ENCODE results near the gene NOS1.
"Not testable (repeated sequence)": the region's sequence is repeated elsewhere in the genome, so short reads cannot be mapped to it uniquely, and the experiment has no call there.

The NOS1 gene

DNA sequence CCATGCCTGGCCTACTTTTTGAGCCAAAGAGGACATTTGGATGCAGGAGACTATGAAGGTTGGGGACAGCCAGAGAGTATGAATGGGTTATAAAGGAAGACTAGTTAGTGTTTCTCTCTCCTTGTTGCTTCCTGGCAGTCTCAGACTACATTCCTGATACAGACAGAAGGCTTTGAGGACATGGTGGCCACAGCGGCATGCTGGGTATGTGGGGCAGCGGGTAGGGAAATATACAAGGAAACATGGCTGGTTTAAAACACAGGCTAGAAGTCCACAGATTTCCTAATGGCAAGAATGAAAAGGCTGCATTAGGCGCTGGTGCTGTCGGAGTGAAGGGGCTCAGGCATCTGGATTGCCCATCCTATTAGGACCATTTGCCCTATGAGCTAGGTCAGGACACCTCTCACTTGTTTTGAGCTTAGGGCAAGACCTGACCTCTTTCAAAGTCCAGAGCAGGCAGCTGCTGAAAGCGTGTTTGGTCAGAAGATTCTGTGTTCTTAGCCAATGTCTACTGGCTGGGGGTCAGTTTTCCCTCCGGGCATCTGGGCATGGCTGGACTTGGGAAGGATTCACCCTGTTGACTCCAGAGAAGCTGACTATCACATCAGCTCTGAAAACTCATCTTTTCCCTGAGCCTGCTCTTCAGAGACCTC is 151.0 kb downstream of the NOS1 start:
- no peak for DNase-seq (ENCODE audit: low read depth, low spot score)

DNA sequence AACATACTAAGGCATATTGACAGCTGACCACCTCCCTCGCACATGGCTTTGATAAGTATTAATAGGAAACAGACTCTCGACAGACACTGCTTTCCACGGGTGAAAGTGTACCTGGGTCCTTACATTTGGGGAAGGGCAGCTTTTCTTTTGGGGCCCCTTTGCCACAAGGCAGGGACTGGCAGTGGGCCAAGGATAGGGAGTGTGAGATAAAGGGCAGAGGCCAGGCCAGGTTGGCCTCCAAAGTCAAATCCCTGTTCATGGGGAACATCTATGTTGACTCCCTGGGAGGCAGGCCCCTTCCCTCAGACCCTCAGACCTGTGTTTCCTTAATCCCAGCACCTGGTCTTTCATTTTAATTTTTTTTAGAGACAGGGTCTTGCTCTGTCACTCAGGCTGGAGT is 151.8 kb downstream of the NOS1 start:
- no peak for DNase-seq (ENCODE audit: low read depth, low spot score)

DNA sequence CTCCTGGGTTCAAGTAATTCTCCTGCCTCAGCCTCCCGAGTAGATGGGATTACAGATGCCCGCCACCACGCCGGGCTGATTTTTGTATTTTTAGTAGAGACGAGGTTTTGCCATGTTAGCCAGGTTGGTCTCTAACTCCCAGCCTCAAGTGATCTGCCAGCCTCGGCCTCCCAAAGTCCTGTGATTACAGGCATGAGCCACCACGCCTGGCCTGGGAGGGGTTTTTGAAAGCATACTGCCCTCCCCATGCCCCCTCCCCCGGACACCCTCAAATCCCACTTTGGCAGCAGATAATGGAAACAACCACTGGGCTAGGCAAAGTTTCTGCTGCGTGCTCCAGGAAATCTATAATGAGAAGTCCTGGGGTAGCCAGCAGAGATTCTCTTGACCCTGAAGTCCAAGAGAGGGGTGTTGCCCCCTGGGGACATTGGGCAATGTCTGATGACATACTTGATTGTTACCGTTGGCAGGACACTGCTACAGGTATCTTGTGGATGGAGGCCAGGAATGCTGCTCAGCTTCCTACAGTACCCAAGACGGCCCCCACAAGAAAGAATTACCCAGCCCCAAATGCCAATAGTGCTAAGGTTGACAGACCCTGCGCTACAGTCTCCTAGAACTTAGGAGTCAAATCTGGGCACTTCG is 152.5 kb downstream of the NOS1 start:
- DNase-seq (ENCODE audit: low read depth, low spot score), result no peak

DNA sequence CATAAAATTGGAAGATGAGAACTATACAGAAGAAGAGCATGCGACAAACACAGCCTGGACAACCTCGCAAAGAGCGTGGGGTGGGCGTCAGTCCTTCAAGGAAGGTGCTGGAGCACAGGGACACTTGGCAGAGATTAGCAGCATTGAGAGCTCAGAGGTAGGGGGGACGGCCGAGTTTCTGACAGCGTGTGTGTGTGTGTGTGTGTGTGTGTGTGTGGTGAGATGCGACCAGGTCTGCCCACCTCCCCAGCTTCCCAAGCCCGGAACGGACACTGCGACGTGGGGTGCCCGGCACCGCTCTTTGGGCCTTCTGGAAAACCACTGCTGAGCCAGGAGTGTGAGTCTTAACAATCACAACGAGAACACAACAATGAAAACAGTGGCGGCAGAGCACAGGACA is 153.2 kb downstream of the NOS1 start:
- DNase-seq (ENCODE audit: low read depth, low spot score), result no peak

DNA sequence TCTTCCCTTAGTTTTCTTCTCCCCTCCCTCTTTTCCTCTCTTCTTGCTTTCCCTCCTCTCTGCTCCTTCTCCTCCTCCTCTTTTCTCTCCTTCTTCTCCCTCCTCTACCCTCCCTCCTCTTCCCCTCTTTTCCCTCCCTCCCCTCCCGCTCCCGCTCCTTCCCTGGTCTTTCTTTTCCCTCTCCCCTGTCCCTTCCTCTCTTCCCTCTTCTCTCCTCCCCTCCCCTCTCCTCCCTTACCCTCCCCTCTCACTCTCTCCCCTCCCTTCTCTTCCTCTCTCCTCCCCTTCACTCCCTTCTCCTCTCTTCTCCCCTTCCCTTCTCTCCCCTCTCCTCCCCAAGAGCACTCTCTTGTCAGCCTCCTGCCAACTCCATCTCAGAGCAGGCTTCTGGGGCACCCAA is 153.8 kb downstream of the NOS1 start:
- no peak for DNase-seq (ENCODE audit: low read depth, low spot score)

DNA sequence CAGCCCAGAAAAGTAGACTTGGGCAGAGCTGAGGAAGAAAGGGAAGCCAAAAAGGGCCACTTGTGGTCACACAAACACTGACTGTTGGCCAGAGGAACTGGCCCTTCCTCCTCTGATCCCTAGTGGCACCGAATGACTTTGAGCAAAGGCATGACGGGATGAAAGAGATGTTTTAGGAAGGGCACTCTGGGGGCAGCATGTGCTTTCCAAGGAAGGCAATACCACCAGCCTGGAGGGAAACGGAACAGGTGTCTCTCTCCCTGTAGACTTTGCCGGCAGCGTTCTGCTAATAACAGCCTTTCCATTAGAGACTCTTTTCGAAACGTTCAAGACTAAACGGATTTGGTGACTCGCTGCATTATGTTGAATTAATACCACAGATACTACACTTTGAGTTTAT is 158.9 kb downstream of the NOS1 start:
- no peak for DNase-seq (ENCODE audit: low read depth, low spot score)

DNA sequence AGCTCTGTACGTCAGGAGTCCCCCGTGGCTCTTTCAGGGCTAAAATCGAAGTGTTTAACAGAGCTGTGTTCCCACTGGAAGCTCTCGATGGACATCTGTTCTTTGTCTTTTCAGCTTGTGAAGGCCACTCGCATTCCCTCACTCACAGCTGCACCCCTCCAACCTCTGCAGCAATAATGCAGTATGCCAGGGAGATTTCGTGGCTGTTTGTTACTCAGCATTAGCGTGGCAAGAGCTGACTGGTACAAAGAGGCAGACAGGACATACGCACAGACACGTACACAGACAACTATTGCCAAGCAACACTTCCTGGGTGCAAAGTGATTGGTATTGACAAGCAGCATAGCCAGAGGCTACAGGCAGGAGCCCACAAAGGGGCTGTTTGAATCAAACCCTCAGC is 159.4 kb downstream of the NOS1 start:
- DNase-seq (ENCODE audit: low read depth, low spot score), result no peak

DNA sequence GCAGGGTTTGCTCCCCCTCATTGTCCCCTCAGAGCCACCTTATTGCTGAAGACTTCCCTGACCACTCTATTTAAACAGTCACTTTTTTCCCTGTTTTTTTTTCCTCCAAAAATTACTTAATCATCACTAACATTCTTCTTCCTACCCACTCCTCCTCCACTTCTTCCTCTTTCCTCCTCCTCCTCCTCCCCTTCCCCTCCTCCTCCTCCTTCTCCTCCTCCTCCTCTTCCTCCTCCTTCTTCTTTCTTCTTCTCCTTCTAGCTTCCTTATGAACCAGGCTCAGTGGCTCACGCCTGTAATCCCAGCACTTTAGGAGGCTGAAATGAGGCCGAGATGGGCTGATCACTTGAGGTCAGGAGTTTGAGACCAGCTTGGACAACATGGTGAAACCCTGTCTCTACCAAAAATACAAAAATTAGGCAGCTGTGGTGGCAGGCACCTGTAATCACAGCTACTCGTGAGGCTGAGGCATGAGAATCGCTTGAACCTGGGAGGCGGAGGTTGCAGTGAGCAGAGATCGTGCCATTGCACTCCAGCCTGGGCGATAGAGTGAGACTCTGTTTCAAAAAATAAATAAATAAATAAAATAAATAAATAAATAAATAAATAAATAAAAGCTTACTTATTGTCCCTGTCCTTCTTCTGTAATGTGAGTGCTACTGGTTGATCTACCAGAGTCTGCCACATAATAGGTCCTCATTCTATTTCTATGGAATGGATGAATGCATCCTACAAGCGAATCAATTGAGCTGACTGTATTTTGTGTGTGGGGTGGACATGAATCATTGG is 161.3 kb downstream of the NOS1 start:
- not testable (repeated sequence) for DNase-seq (ENCODE audit: low read depth, low spot score)

DNA sequence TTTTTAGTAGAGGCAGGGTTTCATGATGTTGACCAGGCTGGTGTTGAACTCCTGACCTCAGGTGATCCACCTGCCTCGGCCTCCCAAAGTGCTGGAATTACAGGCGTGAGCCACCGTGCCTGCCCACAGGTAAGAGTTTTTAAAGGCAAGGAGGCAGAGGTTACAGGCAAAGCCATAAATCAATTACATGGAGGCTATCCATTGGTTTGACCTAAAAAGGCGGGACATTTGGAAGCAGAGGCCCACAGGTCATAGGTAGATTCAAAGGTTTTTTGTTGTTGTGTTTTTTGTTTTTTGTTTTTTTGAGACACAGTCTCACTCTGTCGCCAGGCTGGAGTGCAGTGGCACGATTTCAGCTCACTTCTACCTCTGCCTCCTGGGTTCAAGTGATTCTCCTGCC is 165.1 kb downstream of the NOS1 start:
- not testable (repeated sequence) for DNase-seq (ENCODE audit: low read depth, low spot score)

DNA sequence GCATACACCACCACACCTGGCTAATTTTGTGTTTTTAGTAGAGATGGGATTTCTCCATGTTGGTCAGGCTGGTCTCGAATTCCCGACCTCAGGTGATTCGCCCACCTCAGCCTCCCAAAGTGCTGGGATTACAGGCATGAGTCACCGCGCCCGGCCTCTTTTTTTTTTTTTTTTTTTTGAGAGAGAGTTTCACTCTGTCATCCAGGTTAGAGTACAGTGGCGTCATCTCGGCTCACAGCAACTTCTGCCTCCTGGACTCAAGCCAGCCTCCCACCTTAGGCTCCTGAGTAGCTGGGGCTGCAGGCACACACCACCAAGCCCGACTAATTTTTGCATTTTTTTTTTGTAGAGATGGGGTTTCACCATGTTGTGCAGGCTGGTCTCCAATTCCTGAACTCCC is 166.4 kb downstream of the NOS1 start:
- not testable (repeated sequence) for DNase-seq (ENCODE audit: low read depth, low spot score)

DNA sequence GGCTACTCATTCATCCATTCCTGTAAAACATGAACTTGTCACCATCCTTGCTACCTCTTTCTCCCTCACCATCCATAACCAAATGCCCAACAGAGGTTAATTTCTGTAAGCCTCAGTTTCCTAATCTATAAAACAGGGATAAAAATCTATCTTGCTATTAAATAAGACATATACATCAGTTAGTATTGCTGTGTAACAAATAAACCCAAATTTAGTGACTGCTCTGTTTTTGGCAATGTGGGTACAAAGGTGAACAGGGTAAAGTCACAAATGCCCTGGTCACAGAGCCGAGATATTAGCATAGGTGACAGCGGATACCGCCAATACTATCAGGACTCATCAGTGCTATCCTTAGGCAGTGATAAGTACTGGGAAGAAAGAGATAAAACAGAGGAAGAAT is 167.5 kb downstream of the NOS1 start:
- no peak for DNase-seq (ENCODE audit: low read depth, low spot score)

DNA sequence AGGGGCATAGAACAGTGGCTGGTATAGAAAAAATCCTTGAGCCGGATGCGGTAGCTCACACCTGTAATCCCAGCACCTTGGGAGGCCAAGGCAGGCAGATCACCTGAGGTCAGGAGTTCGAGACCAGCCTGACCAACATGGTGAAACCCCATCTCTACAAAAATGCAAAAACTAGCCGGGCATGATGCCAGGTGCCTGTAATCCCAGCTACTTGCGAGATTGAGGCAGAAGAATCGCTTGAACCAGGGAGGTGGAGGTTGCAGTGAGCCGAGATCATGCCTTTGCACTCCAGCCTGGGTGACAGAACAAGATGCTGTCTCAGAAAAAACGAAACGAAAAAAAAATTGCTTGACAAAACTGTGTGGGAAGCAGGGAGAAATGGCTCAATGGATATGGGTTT is 168.8 kb downstream of the NOS1 start:
- DNase-seq (ENCODE audit: low read depth, low spot score), result not testable (repeated sequence)

DNA sequence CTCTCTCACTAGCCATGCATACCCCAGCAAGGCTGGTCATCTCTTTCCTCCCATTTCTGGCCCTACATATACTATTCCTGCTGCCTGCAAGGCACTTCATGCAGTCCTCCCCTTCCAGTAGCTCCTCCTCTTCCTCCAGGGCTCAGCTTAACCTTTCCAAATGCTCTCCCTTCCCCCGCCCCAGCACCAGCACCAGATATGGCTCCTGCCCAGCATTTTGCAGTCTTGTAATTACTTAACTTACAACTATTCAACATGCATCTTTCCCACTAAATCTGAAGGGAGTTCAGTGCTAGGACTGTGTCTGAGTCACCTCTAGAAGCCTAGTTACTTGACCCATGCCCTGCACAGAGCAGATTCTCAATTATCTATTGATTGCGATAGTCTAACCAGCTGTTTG is 169.4 kb downstream of the NOS1 start:
- DNase-seq (ENCODE audit: low read depth, low spot score), result no peak

DNA sequence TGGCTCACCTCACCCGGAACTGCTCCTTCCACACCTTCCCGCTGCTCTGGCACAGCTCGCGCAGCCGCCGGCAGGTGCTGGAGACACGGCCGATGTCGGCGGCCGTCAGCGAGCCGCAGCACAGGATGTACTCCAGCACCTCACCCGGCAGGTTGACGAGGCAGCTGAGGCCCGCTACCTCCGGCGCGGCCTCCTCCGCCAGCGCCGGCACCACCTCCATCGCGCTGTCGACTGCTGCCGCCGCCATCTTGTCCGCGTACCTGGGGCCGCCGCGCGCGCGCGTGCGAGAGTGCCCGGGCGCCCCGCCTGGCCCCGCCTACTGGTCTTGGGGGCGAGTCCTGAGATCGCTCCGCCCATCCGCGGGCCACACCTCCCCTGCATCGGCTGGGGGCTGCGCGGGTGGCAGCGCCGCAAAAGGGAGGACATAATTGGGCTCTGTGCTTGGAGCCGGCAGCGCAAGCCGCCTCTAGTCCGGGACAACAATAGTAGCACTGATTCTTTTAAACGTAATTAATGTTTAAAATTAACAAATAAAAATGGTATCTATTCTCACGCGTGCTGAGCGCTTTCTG is 171.1 kb downstream of the NOS1 start, which contains the start of gene FBXO21:
Gene FBXO21 (minus strand): TSS at position 261 of the 572 bp plus-strand sequence. CDS start 14 bp downstream, at position 247.
- peak; percentile 85 for DNase-seq (ENCODE audit: low read depth, low spot score)

DNA sequence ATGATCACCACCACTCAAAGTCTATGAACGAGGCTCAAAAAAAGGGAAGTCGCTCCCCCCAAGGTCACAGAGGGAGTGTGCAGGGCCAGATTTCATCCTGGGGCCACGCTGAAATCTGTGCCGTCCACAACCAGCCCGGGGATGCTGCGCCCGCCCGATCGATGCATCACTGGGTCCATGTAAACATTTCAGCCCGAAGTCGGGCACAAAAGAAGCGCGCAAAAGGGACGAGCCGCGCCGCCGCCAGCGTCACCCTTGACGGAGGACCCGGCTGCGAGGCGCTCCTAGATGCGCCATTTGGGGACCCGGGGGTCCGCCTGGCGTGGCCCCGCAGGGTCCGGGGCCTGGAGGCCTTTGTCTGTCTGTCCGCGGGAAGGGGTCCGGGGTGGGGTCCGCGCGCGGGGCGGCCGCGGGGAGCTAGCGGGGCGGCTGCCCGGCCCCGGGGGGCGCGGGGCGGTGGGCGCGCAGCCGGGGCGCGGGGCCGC is 171.7 kb downstream of the NOS1 start:
- DNase-seq (ENCODE audit: low read depth, low spot score), result no peak

DNA sequence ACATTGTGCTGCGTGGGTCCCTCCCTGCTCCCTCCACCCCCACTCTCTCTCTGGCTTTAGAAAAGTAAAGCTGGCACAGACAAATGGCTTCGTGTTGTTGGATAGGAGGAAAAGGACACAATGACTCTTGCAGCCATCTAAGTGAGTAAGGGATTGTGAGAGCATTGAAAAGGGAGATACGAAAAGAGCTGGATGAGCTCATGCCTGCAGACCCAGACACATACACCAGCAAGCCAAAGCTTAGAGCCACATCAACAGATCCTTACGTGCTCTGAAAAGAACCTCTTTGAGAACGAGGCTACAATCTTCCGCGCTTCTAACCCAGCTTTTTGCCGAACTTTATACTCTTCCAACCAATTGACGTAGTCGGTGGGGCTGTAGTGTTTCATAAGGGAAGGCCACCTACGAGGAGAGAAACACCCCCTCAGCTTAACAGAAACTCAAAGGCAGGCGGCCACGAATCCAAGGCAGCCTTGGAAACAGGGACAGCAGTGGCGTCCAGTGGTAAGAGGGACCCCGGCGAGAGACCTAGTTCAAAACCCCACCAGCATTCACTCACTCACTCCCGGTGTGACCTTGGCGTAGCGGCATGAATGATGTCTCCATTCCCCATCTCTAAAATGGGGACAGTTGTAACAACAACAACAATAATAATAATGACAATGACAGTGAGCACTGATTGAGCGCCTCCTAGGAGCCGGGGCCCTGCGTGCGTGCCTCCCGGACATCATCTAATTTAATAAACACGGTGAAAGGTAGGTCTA is 172.3 kb downstream of the NOS1 start:
- DNase-seq (ENCODE audit: low read depth, low spot score), result no peak

DNA sequence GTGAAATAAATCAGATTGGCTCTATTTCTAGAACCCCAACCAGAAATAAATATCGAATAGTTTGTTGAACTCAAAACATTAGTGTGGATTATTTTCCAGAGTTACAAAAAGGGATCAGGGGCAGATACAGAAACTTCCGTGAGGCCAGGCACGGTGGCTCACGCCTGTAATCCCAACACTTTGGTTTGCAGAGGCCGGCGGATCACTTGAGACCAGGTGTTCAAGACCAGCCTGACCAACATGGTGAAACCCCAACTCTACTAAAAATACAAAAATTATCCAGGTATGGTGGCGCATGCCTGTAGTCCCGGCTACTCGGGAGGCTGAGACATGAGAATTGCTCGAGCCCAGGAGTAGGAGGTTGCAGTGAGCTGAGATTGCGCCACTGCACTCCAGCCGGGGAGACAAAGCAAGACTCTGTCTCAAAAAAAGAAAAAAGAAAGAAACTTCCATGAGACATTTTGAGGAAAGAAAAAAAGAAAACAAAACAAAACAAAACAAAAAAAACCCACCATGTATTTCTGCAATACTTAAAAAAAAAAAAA is 173.2 kb downstream of the NOS1 start:
- no peak for DNase-seq (ENCODE audit: low read depth, low spot score)

DNA sequence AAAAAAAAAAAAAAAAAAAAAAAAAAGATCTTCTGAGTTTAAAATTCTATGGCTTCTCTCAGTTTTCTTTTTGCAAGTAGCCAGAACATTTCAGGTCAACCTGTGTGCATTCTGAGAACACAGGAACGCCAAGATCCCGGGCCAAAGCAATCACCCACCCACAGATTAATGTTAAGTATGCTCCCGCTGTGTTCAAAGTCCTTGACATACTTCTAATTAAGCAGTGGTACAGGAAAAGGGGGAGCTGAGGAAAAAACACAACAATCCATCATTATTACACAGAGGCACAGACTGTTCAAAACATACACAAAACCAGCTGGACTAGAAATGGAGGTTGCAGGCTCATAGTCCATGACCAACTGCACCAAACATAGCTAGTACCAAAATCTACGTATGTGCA is 174.0 kb downstream of the NOS1 start:
- DNase-seq (ENCODE audit: low read depth, low spot score), result no peak

DNA sequence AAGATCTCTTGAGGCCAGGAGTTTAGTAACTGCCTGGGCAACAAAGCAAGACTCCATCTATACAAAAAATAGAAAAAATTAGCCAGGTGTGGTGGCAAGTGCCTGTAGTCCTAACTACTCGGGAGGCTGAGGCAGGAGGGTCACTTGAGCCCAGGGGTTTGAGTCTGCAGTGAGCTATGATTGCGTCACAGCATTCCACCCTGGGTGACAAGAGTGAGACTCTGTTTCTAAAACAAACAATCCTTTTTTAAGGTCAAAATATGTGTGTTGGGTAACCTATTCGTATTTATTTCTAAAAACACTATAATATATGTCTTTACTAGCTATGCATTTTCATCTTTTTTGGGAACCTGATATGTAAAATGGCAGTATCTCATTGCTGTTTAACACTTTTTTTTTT is 178.6 kb downstream of the NOS1 start:
- no peak for DNase-seq (ENCODE audit: low read depth, low spot score)

DNA sequence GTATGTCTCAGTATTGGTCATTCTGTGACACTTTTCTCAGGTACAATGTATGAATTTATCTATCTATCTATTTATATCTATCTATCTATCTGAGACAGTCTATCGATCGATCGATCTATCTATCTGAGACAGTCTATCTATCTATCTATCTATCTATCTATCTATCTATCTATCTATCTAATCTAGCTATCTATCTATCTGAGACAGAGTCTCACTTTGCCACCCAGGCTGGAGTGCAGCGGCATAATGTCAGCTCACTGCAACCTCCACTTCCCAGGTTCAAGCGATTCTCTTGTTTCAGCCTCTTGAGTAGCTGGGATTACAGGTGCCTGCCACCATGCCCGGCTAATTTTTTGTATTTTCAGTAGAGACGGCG is 180.0 kb downstream of the NOS1 start:
- not testable (repeated sequence) for DNase-seq (ENCODE audit: low read depth, low spot score)

DNA sequence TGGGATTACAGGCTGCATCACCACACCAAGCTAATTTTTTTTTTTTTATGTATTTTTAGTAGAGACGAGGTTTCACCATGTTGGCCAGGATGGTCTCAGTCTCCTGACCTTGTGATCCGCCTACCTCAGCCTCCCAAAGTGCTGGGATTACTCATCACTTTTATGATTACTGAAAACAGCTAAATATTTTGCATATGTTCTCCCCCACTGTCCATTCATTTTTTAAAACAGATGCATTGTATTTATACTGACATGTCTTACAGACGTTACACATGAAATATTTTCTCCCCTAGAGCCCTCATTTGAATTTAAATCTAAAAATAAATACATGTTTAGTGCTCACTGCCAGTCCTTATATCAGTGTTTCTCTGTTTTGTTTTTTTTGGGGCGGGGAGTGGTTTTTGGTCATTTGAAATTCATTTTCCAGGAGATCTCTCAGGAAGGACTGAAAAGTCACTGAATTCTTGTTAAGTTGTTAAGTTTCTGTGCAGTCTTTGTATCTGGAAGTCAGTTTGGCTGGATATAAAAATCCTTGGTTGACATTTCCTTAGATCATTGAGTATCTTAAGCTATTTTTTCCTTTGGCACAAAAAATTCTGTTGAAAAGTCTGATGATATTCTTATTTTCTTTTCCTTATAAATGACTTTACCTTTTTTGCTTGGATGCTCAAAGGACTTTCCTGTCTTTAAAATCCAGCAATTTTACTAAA is 180.5 kb downstream of the NOS1 start:
- DNase-seq (ENCODE audit: low read depth, low spot score), result no peak
